CD1c-positive myeloid dendritic cell (primary cell): ENCODE results near the gene COPS7B.
A peak's percentile ranks its signal among the peaks of the same experiment; 100 is the strongest.

Source experiments
- DNase-seq: peaks from one replicate; pipeline ENCODE4 v3.0.0-alpha.2; 2016; ENCODE audit errors: extremely low spot score

Gene COPS7B

GRCh38 chr2:231785822-231786176 is 446 bp upstream of the COPS7B start:
- no peak for DNase-seq

GRCh38 chr2:231786917-231787292 is 660 bp downstream of the COPS7B start:
- peak; percentile 15 for DNase-seq

GRCh38 chr2:231791107-231791506 is 4.9 kb downstream of the COPS7B start:
- DNase-seq: no peak

DNA sequence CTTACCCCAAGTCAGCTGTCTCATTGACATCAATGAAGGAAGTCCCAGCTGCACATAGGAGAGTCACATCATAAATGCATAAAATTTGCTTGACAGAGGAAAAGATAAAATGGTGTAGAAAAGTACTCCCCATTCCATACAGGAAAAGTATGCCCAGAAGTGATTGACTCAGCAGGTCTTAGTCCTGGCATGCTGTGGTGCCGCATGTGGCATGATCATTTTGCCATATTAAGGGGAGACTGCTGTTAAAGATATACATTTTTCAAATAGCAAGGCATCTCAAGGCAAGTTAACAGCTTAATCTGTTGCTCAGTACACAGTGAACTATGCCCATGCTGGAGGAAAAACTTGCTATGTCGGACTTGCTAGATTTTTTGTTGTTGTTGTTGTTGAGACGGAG is 8.1 kb downstream of the COPS7B start:
- DNase-seq: no peak

DNA sequence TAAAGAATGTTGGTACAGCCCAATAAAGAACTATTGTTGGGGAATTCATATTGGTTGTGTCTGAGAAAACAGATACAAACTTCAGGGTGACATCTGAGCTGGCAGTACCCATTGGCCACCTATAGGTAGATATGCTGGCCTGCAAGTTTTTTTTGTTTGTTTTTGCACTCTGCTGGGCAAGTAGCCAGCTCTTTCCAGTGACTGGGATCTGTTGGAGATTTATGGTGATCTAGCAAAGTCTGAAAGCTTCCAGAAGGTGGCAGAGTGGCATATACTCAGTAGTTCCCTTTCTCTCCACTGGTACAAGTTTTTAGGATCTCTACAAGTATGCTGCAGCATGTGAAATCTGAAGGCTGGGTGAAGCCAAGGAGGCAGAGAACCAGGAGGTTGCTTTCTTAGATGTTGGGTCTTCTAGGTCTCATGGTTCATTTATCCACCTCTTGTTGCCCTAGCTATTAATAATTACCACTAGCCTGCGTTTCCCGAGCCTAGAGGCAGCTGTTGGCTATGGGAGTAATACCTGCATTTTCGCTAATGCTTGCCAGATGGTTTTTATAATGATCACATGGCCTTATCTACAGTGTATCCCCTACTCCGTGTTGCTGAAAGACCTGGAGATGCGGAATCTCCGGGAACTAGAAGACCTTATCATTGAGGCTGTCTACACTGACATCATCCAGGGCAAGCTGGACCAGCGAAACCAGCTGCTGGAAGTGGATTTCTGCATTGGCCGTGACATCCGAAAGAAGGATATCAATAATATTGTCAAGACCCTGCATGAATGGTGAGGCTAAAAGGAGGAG is 9.5 kb downstream of the COPS7B start:
- DNase-seq: peak; percentile 31

GRCh38 chr2:231800493-231801091 is 14.3 kb downstream of the COPS7B start:
- DNase-seq: peak; percentile 44

DNA sequence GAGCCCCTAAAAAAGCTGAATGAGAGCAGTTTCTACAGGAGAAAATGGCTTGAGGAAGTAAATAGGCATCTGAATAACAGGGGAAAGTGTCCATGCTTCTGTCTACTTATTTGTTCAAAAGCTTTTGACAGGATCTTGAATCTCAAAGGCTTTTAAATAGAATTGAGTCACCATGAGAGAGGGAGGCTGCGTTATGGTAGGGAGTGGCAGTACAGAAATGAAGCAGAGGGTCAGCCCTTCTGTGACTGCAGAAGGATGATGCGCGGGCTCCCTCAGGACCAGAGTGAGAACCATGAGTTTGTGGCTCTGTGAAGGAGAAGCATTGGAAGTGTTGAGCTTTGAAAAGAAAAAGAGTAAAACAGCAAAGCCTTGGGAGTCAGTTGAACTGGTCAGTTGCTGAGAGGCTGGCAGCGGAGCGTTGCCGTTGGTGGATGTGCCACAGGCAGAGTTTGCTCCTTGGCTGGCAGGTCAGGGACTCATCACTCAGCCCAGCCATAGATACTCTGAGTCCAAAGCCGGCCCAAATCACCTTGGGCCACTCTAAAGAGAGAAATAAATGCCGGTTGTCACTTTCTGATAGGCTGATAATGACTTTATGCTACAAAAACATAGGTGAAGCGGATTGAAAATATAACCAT is 17.4 kb downstream of the COPS7B start:
- no peak for DNase-seq

DNA sequence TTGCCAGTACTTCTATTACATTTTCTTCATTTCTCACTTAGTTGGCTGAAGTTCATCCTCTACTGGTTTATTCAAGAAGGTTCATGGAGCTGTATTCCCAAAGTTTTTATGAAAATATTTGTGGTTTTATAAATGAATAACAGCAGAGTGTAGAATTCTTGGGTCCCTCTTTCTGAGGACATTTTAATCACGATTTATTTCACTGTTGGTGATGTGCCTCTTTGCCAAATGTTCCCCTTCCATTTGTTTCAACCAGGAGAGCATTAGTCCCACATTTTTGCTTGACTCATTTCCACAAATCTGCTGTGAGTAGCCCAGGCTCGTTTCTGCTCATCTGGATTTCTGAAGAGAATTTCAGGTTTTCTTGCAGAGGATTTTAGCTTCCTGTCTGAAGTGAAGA is 20.8 kb downstream of the COPS7B start:
- no peak for DNase-seq

DNA sequence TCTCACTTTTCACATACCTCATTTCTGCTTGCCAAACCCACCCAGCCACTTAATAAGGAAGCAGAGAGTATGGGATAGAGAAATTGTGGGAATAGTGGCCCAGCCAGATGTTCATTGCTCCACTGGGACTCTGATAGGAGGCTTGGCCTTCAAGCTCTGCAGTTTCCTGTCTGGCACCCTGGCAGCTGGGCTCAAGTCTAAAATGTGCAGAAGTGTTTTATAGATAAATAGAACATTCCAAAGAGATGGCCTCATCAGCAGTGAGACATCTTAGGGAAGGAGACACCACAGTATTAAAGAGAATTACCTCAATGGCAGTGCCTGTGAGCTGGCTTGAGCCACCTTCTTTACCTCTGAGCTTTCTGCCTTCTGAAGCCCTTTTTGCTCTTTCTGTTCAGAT is 24.7 kb downstream of the COPS7B start:
- DNase-seq: no peak

- no peak for DNase-seq
These were observed 30.2 kb downstream of the COPS7B start for GRCh38 chr2:231816327-231817026.

DNA sequence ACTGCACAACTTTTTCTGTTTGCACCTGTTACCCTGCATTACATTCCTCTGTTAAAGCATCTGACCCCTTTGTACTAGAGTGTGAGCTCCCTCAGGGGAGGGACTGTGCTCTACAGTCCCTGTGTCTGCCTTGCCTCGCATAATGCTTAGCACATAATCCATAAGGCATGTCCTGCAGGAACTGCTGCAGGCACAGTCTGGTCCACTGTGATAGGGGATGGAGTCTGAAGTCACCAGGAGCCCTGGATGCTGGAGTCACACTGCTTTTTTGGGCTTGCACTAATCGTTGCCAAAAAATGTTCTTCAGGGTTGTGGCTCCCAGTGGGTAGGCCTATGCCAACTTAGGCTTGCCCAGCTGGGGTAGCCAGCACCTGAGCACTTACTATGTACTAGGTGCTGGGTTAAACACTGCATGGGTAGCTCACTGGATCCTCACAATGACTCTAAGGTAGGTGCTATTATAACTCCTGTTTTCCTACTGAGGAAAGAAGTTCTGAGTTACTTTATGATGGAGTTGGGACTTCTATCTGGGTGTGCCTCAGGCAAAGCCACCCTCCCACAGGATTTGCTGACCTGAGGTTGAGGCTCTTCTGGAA is 33.3 kb downstream of the COPS7B start:
- no peak for DNase-seq

DNA sequence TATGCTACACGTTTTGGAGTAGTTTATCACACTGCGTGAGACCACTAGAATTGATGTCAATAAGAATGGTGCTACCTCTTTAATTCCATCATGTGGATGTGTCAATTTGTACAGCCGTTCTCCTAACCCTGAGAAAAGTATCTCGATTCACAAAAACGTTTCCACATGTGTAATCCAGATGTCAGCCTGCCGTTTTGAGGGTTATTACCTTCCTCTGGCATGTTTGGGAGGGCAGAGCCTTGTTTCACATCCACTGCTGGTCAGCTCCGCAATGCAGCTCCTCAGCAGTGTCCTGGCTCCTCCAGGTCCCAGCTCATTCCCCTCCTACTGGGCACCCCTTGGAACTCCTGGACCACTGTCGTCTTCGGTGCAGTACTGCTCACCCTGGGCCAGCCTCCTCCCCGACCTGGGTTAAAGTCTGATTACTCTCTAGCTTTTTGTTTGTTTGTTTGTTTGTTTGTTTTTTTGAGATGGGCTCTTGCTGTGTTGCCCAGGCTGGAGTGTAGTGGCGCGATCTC is 34.6 kb downstream of the COPS7B start:
- no peak for DNase-seq

DNA sequence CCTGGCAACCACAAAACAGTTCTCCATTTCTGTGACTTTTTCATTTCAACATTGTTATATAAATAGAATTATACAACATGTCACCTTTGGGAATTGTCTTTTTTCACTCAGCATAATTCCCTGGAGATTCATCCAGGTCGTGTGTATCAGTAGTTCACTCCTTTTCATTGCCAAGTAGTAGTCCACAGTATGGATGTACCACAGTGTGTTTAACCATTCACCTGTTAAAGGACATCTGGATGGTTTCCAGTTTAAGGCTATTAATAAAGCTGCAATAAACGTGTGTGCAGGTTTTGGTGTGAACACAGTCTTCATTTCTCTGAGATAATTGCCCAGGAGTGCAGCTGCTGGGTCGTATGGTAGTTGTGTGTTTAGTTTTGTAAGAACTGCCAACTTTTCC is 35.7 kb downstream of the COPS7B start:
- DNase-seq: no peak

DNA sequence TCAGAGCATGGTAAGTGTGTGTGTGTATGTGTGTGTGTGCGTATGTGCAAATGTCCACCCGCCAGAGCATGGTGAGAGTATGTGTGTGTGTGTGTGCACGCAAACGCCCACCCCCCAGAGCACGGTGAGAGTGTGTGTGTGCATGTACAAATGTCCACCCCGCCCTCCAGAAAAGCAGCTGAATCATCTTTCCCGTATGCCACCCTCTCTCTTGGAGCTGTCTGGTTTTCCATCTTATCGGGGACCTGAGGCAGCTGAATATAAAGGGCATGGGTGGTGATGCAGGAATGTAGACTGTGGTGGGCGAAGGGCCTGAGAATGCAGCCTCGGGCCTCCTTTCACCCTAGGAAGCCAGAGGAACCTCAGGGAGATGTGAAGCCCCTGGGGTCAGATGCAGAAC is 66.9 kb downstream of the COPS7B start:
- no peak for DNase-seq

GRCh38 chr2:231854616-231855125 is 68.4 kb downstream of the COPS7B start:
- no peak for DNase-seq

GRCh38 chr2:231856959-231857358 is 70.7 kb downstream of the COPS7B start:
- DNase-seq: no peak
